NB4 (cell line): Measurements from ENCODE around the gene NDUFS2.

ENCODE experiments used
- POLR2A ChIP-seq: IDR thresholded peaks from 2 replicates; pipeline ENCODE4 v1.6.1; 2011; ENCODE audit warnings: mild to moderate bottlenecking; ENCODE audit not compliant: insufficient read length; ENCODE audit errors: extremely low read depth
- TF ChIP-seq, protein P1 (sequence below): IDR thresholded peaks from one replicate; pipeline ENCODE4 v1.5.1; 2012; ENCODE audit warnings: low read depth, low read length

GRCh38 chr1:161173711-161174110, 28.5 kb upstream of the NDUFS2 start:
- TF ChIP-seq, protein P1, sequence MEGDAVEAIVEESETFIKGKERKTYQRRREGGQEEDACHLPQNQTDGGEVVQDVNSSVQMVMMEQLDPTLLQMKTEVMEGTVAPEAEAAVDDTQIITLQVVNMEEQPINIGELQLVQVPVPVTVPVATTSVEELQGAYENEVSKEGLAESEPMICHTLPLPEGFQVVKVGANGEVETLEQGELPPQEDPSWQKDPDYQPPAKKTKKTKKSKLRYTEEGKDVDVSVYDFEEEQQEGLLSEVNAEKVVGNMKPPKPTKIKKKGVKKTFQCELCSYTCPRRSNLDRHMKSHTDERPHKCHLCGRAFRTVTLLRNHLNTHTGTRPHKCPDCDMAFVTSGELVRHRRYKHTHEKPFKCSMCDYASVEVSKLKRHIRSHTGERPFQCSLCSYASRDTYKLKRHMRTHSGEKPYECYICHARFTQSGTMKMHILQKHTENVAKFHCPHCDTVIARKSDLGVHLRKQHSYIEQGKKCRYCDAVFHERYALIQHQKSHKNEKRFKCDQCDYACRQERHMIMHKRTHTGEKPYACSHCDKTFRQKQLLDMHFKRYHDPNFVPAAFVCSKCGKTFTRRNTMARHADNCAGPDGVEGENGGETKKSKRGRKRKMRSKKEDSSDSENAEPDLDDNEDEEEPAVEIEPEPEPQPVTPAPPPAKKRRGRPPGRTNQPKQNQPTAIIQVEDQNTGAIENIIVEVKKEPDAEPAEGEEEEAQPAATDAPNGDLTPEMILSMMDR = no peak
- no peak for TF ChIP-seq POLR2A
